Lung (tissue), 12 donors: ENCODE measurements around the gene MLLT6. TPM values are rescaled to one million over a fixed set of nuclear protein-coding genes. Genes with fewer than 3 reads are reported as not detected.

Experiments
- ATAC-seq: fragments of 200-7000 bp; cut with Tn5 transposase; one replicate; pipeline ENCODE4 v1.9.1; 2020; ENCODE audit warnings: moderate number of reproducible peaks; ENCODE audit not compliant: insufficient read depth, low FRiP score
- DNase-seq, 3 donors: peaks; one replicate each; pipeline ENCODE4 v3.0.0-alpha.2; 2013 to 2017
- H3K27ac ChIP-seq, 2 donors: one replicate each; pipeline ENCODE4 v1.5.1; 2013; ENCODE audit warnings: mild to moderate bottlenecking in 2 of 2, moderate library complexity in 2 of 2, control low read depth in 1 of 2, inconsistent platforms in 1 of 2, low read depth in 1 of 2, low read length in 1 of 2
- H3K27me3 ChIP-seq, 3 donors: one replicate each; pipeline ENCODE4 v1.5.1; 2013; ENCODE audit warnings: low read length in 2 of 3; ENCODE audit not compliant: control insufficient read depth in 3 of 3, insufficient read depth in 3 of 3
- H3K36me3 ChIP-seq, 4 donors: one replicate each; pipeline ENCODE4 v1.5.1; 2013; ENCODE audit warnings: low read length in 4 of 4, mild to moderate bottlenecking in 1 of 4, moderate library complexity in 1 of 4; ENCODE audit not compliant: control insufficient read depth in 4 of 4, insufficient read depth in 4 of 4
- H3K4me1 ChIP-seq, 5 donors: one replicate each; pipeline ENCODE4 v1.5.1; 2013; ENCODE audit warnings: low read length in 5 of 5, mild to moderate bottlenecking in 2 of 5, moderate library complexity in 1 of 5; ENCODE audit not compliant: control insufficient read depth in 5 of 5, insufficient read depth in 5 of 5
- H3K4me3 ChIP-seq: one replicate; pipeline ENCODE4 v1.5.1; 2013; ENCODE audit warnings: mild to moderate bottlenecking, control low read depth, moderate library complexity
- H3K9ac ChIP-seq, 2 donors: one replicate each; pipeline ENCODE4 v1.5.1; 2013; ENCODE audit warnings: low read length in 2 of 2, control low read depth in 1 of 2; ENCODE audit not compliant: insufficient read depth in 1 of 2
- H3K9me3 ChIP-seq, 4 donors: one replicate each; pipeline ENCODE4 v1.5.1; 2013; ENCODE audit warnings: low read length in 3 of 4, mild to moderate bottlenecking in 1 of 4, moderate library complexity in 1 of 4; ENCODE audit not compliant: control insufficient read depth in 4 of 4, insufficient read depth in 3 of 4
- CTCF ChIP-seq: IDR thresholded peaks from 2 replicates; pipeline ENCODE4 v1.5.1; 2012; ENCODE audit warnings: mild to moderate bottlenecking; ENCODE audit errors: control extremely low read depth, extremely low read depth
- WGBS, 2 donors: extraction: QIAGEN DNeasy Blood & Tissue Kit; methylation state at CpG; one replicate each; pipeline ENCODE4 v1.1.7; 2013; 5-methylcytosine and 5-hydroxymethylcytosine counted together
- polyA plus RNA-seq, 2 donors: library from polyadenylated mRNA; stranded (reverse); fragments of 200-250 nt; gene quantifications; one replicate each; pipeline ENCODE4 v1.2.1, GENCODE V29; 2013
- total RNA-seq, 2 donors: library from RNA; depleted of rRNA in 1 of 2; stranded (reverse); fragments of >200 nt in 1 of 2; gene quantifications; one replicate each; pipeline ENCODE4 v1.2.1, GENCODE V29; 2014 to 2021
- donor health status: control.
- donor health status: control.
- donor health status: Bipolar disorder and iron deficiency.
- donor health status: healthy.
- donor health status: DM: yes; HTN: yes; CAD: no.

MLLT6 gene
- total and polyA plus RNA-seq, 4 donors = 64.0 to 108 (median 70.3) TPM

GRCh38 chr17:38738686-38739085 lies 33.6 kb downstream of the MLLT6 start:
- Histone ChIP-seq H3K27ac (no peak overlapping the region), H3K9me3 (no peaks in the 10 kb centered on the region), H3K27me3 (no peaks in the 10 kb centered on the region), H3K9ac (no peak overlapping the region), H3K4me1 (peaks cover 9 to 47% (median 22%) of the 10 kb centered on the region in 5 donors), H3K4me3 (no peak overlapping the region), H3K36me3 (peaks cover 0 to 36% (median 32%) of the 10 kb centered on the region in 4 donors)
- 95 to 96% methylated on average over 16 of the region's 16 CpGs for WGBS, 2 donors
- no peak for ATAC-seq
- TF ChIP-seq CTCF = no peak
- DNase-seq = no peak

- Histone ChIP-seq H3K9me3 (no peaks in the 10 kb centered on the region), H3K27ac (no peak overlapping the region), H3K9ac (no peak overlapping the region), H3K36me3 (peaks cover 0 to 30% (median 28%) of the 10 kb centered on the region in 4 donors), H3K4me1 (peaks cover 9 to 51% (median 22%) of the 10 kb centered on the region in 5 donors), H3K4me3 (no peak overlapping the region), H3K27me3 (no peaks in the 10 kb centered on the region)
- no peak for DNase-seq
- WGBS, 2 donors = 84 to 90% methylated on average over 14 of the region's 14 CpGs
- TF ChIP-seq CTCF = no peak
- ATAC-seq = no peak
These were observed 34.2 kb downstream of the MLLT6 start for GRCh38 chr17:38739305-38739704.

GRCh38 chr17:38740044-38740443 lies 35.0 kb downstream of the MLLT6 start:
- TF ChIP-seq CTCF = no peak

GRCh38 chr17:38740806-38741205 lies 35.7 kb downstream of the MLLT6 start:
- no peak for ATAC-seq
- peak overlapping the region in 1 of 2 donors; percentile 7 for H3K9ac ChIP-seq

More at GRCh38 chr17:38740044-38740443, 35.0 kb downstream of the MLLT6 start:
- Histone ChIP-seq H3K36me3 (peaks cover 0 to 29% (median 25%) of the 10 kb centered on the region in 4 donors), H3K27me3 (no peaks in the 10 kb centered on the region), H3K9ac (no peak overlapping the region), H3K4me3 (no peak overlapping the region), H3K27ac (no peak overlapping the region), H3K9me3 (no peaks in the 10 kb centered on the region), H3K4me1 (peaks cover 9 to 47% (median 22%) of the 10 kb centered on the region in 5 donors)
- peak in 1 of 3 donors; percentile 11 for DNase-seq
- ATAC-seq = no peak
- WGBS, 2 donors = 88 to 89% methylated on average over 19 of the region's 19 CpGs

More at GRCh38 chr17:38740806-38741205, 35.7 kb downstream of the MLLT6 start:
- Histone ChIP-seq H3K4me1 (peaks cover 9 to 49% (median 22%) of the 10 kb centered on the region in 5 donors), H3K4me3 (no peak overlapping the region), H3K9me3 (no peaks in the 10 kb centered on the region), H3K36me3 (peaks cover 0 to 29% (median 22%) of the 10 kb centered on the region in 4 donors), H3K27me3 (no peaks in the 10 kb centered on the region), H3K27ac (peak overlapping the region in 1 of 2 donors; percentile 37)
- 78 to 87% methylated on average over 4 of the region's 4 CpGs for WGBS, 2 donors
- no peak for DNase-seq
- TF ChIP-seq CTCF = no peak
